ENCODE measurements around the gene ZHX3.
A peak's percentile ranks its signal among the peaks of the same experiment; 100 is the strongest.

The ZHX3 gene

DNA sequence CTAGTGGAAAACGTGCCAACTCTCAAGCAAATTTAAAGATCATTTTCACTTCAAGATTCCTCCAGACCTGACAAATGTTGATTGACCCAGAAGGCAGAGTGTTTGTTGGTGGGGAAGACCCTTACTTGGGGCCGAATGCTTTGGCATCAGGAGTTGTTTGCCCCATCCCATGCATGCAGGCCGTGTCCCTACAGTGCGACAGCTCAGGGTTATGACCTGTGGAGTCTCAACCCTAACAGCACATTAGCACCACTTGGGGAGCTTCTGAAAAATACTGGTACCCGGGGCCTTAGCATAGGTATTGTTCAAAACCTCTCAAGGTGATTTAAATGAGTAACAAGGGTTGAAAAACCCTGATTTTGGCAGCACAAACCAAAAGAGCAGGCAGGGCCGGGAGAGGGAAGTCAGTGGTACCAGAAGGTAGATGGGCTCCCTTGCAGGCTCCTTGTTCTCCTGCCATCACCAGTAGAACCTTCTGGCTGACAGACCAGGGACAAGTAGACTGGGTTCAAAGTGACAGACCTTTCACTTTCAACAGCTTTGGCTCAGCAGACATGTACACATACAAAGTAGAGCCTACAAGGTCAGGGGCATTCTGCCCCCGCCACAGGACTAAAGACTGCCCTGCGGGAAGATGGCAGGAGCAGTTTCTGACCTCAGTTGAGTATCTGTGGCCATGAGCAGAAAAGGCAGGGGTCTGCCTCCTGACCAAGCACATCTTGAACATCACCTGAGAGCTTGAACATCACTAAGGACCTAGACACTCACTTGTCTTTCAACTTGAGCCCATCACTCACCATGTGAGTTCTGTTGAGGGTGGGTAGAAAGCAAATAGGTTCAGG, 140.6 kb downstream of the ZHX3 start:
- no peak overlapping the region for H2AFZ ChIP-seq (ENCODE audit: low read length)
- H3K4me1 ChIP-seq (ENCODE audit: control insufficient read depth in 2 of 2, insufficient read depth in 1 of 2, low read depth in 1 of 2, low read length in 2 of 2), result peaks cover 6 to 22% of the 10 kb centered on the region in 2 donors
- H3K14ac ChIP-seq (ENCODE audit: low read length), result no peak overlapping the region
- no peak overlapping the region for H3K18ac ChIP-seq (ENCODE audit: low read length)
- H3K36me3 ChIP-seq (replicated peaks in 1 of 2; ENCODE audit: control insufficient read depth in 2 of 2, insufficient read depth in 2 of 2, low read length in 2 of 2), result peaks cover 45 to 79% of the 10 kb centered on the region in 2 donors
- H3K4ac ChIP-seq (ENCODE audit: low read length), result no peak overlapping the region
- no peak overlapping the region for H3K4me3 ChIP-seq (ENCODE audit: low read length in 2 of 2)
- no peaks in the 10 kb centered on the region for H3K27me3 ChIP-seq (ENCODE audit: control insufficient read depth in 3 of 3, insufficient read depth in 3 of 3, low read depth in 1 of 3, low read length in 3 of 3)
- H4K8ac ChIP-seq (ENCODE audit: low read depth, low read length), result no peak overlapping the region
- DNase-seq (ENCODE audit: low spot score), result no peak
- H2BK120ac ChIP-seq (ENCODE audit: low read depth, low read length), result no peak overlapping the region
- H2BK5ac ChIP-seq (ENCODE audit: low read length), result no peak overlapping the region
- no peak overlapping the region for H2AK5ac ChIP-seq (ENCODE audit: low read depth, low read length)
- H3K4me2 ChIP-seq (ENCODE audit: insufficient read depth, low read length, poor library complexity, severe bottlenecking), result no peak overlapping the region
- WGBS, 2 donors (ENCODE audit: extremely low coverage in 2 of 2, insufficient read length in 2 of 2, insufficient replicate concordance in 1 of 2), result no CpG with 5 or more reads among the region's 8 CpGs
- no peak overlapping the region for H3K27ac ChIP-seq (replicated peaks; ENCODE audit: low read length)
- H3K9me3 ChIP-seq (replicated peaks in 1 of 2; ENCODE audit: control insufficient read depth in 2 of 2, insufficient read depth in 1 of 2, low read depth in 1 of 2, low read length in 2 of 2), result no peaks in the 10 kb centered on the region
- no peak overlapping the region for H2BK15ac ChIP-seq (ENCODE audit: low read length)
- no peaks in the 10 kb centered on the region for H3K79me1 ChIP-seq (ENCODE audit: low read depth, low read length)
- no peak overlapping the region for H2BK12ac ChIP-seq (ENCODE audit: low read length)
- H3K9ac ChIP-seq (ENCODE audit: low read depth, low read length, poor library complexity), result no peak overlapping the region
- no peak overlapping the region for H4K91ac ChIP-seq (ENCODE audit: low read depth, low read length, poor library complexity)
- H3K23ac ChIP-seq (ENCODE audit: low read depth, low read length, poor library complexity), result no peak overlapping the region

DNA sequence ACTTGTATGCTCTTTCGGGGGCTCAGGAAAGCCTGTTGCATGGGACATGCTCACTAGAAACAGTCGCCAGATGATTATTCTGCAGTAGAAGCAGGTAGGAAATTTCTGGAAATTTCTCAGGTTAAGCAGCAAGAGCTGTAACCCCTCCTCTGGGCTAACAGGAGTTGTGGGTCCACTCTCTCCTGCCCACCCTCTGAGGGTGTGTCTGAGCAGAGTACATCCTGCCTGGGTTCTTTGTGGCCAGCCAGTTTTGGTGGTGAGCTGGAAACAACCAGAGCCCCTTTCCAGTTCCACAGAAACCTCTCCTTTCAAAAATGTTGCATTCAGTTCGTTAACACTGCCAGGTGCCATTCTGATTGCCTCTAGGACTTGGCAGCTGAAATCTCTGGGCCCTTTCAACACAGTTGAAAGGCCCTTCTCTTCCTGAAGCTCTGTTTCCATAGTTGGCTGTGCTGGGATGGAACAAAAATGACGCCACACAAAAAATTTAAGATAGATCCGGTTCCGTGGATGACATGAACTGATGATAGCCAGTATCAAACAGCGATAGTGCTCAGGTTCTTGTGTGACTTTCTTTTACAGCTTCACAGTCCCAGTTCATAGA, 141.7 kb downstream of the ZHX3 start:
- H3K9ac ChIP-seq (ENCODE audit: low read depth, low read length, poor library complexity), result no peak overlapping the region
- H2BK120ac ChIP-seq (ENCODE audit: low read depth, low read length), result no peak overlapping the region
- H2BK12ac ChIP-seq (ENCODE audit: low read length), result no peak overlapping the region
- no peak overlapping the region for H4K91ac ChIP-seq (ENCODE audit: low read depth, low read length, poor library complexity)
- H3K36me3 ChIP-seq (replicated peaks in 1 of 2; ENCODE audit: control insufficient read depth in 2 of 2, insufficient read depth in 2 of 2, low read length in 2 of 2), result peaks cover 52 to 88% of the 10 kb centered on the region in 2 donors
- H3K27ac ChIP-seq (replicated peaks; ENCODE audit: low read length), result no peak overlapping the region
- no peaks in the 10 kb centered on the region for H3K9me3 ChIP-seq (replicated peaks in 1 of 2; ENCODE audit: control insufficient read depth in 2 of 2, insufficient read depth in 1 of 2, low read depth in 1 of 2, low read length in 2 of 2)
- H2AK5ac ChIP-seq (ENCODE audit: low read depth, low read length), result no peak overlapping the region
- no peak overlapping the region for H3K4ac ChIP-seq (ENCODE audit: low read length)
- H3K23ac ChIP-seq (ENCODE audit: low read depth, low read length, poor library complexity), result no peak overlapping the region
- no peak overlapping the region for H3K4me2 ChIP-seq (ENCODE audit: insufficient read depth, low read length, poor library complexity, severe bottlenecking)
- no peak overlapping the region for H3K14ac ChIP-seq (ENCODE audit: low read length)
- no peak overlapping the region for H3K18ac ChIP-seq (ENCODE audit: low read length)
- DNase-seq (ENCODE audit: low spot score), result no peak
- no CpG with 5 or more reads among the region's 7 CpGs for WGBS, 2 donors (ENCODE audit: extremely low coverage in 2 of 2, insufficient read length in 2 of 2, insufficient replicate concordance in 1 of 2)
- no peak overlapping the region for H2AFZ ChIP-seq (ENCODE audit: low read length)
- no peaks in the 10 kb centered on the region for H3K79me1 ChIP-seq (ENCODE audit: low read depth, low read length)
- H2BK15ac ChIP-seq (ENCODE audit: low read length), result no peak overlapping the region
- no peaks in the 10 kb centered on the region for H3K27me3 ChIP-seq (ENCODE audit: control insufficient read depth in 3 of 3, insufficient read depth in 3 of 3, low read depth in 1 of 3, low read length in 3 of 3)
- no peak overlapping the region for H3K4me3 ChIP-seq (ENCODE audit: low read length in 2 of 2)
- peaks cover 6 to 22% of the 10 kb centered on the region in 2 donors for H3K4me1 ChIP-seq (ENCODE audit: control insufficient read depth in 2 of 2, insufficient read depth in 1 of 2, low read depth in 1 of 2, low read length in 2 of 2)
- no peak overlapping the region for H2BK5ac ChIP-seq (ENCODE audit: low read length)
- no peak overlapping the region for H4K8ac ChIP-seq (ENCODE audit: low read depth, low read length)

GRCh38 chr20:41175201-41175651, 142.3 kb downstream of the ZHX3 start:
- peak overlapping the region; percentile 17 for H3K27ac ChIP-seq (replicated peaks; ENCODE audit: low read length)
- no peak overlapping the region for H3K4me3 ChIP-seq (ENCODE audit: low read length in 2 of 2)
- H3K18ac ChIP-seq (ENCODE audit: low read length), result no peak overlapping the region
- H3K4me1 ChIP-seq (ENCODE audit: control insufficient read depth in 2 of 2, insufficient read depth in 1 of 2, low read depth in 1 of 2, low read length in 2 of 2), result peaks cover 6 to 22% of the 10 kb centered on the region in 2 donors
- DNase-seq (ENCODE audit: low spot score), result no peak
- no peak overlapping the region for H2AK5ac ChIP-seq (ENCODE audit: low read depth, low read length)
- WGBS, 2 donors (ENCODE audit: extremely low coverage in 2 of 2, insufficient read length in 2 of 2, insufficient replicate concordance in 1 of 2), result no CpG with 5 or more reads among the region's 4 CpGs
- no peaks in the 10 kb centered on the region for H3K79me1 ChIP-seq (ENCODE audit: low read depth, low read length)
- no peak overlapping the region for H3K14ac ChIP-seq (ENCODE audit: low read length)
- no peak overlapping the region for H2BK120ac ChIP-seq (ENCODE audit: low read depth, low read length)
- H4K8ac ChIP-seq (ENCODE audit: low read depth, low read length), result no peak overlapping the region
- H2BK12ac ChIP-seq (ENCODE audit: low read length), result no peak overlapping the region
- peaks cover 58 to 94% of the 10 kb centered on the region in 2 donors for H3K36me3 ChIP-seq (replicated peaks in 1 of 2; ENCODE audit: control insufficient read depth in 2 of 2, insufficient read depth in 2 of 2, low read length in 2 of 2)
- H4K91ac ChIP-seq (ENCODE audit: low read depth, low read length, poor library complexity), result no peak overlapping the region
- no peaks in the 10 kb centered on the region for H3K27me3 ChIP-seq (ENCODE audit: control insufficient read depth in 3 of 3, insufficient read depth in 3 of 3, low read depth in 1 of 3, low read length in 3 of 3)
- H2BK15ac ChIP-seq (ENCODE audit: low read length), result no peak overlapping the region
- no peak overlapping the region for H2BK5ac ChIP-seq (ENCODE audit: low read length)
- H3K23ac ChIP-seq (ENCODE audit: low read depth, low read length, poor library complexity), result no peak overlapping the region
- no peak overlapping the region for H3K4ac ChIP-seq (ENCODE audit: low read length)
- no peak overlapping the region for H3K9ac ChIP-seq (ENCODE audit: low read depth, low read length, poor library complexity)
- H2AFZ ChIP-seq (ENCODE audit: low read length), result no peak overlapping the region
- H3K9me3 ChIP-seq (replicated peaks in 1 of 2; ENCODE audit: control insufficient read depth in 2 of 2, insufficient read depth in 1 of 2, low read depth in 1 of 2, low read length in 2 of 2), result no peaks in the 10 kb centered on the region
- no peak overlapping the region for H3K4me2 ChIP-seq (ENCODE audit: insufficient read depth, low read length, poor library complexity, severe bottlenecking)

DNA sequence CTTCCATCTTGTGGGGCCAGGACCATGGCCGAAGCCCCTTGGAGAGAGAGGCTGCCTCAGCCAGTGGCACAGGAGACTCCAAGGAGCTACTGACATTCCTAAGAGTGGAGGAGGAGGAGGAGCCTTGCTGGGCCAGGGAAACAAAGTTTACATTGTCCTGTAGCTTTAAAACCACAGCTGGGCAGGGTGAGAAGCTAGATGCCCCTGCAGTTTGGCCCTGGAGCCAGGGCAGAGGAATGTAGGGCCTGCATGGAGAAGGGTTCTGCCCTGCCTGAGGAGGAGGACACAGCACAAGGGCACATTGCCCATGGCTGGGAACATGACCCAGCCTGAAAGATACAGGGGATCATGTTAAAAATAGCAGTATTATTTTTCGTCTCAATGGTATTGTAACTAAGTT, 142.7 kb downstream of the ZHX3 start:
- no peak for DNase-seq (ENCODE audit: low spot score)
- no peaks in the 10 kb centered on the region for H3K79me1 ChIP-seq (ENCODE audit: low read depth, low read length)
- H2BK12ac ChIP-seq (ENCODE audit: low read length), result no peak overlapping the region
- peaks cover 62 to 94% of the 10 kb centered on the region in 2 donors for H3K36me3 ChIP-seq (replicated peaks in 1 of 2; ENCODE audit: control insufficient read depth in 2 of 2, insufficient read depth in 2 of 2, low read length in 2 of 2)
- no peaks in the 10 kb centered on the region for H3K27me3 ChIP-seq (ENCODE audit: control insufficient read depth in 3 of 3, insufficient read depth in 3 of 3, low read depth in 1 of 3, low read length in 3 of 3)
- H4K8ac ChIP-seq (ENCODE audit: low read depth, low read length), result no peak overlapping the region
- H2AFZ ChIP-seq (ENCODE audit: low read length), result no peak overlapping the region
- no peak overlapping the region for H2AK5ac ChIP-seq (ENCODE audit: low read depth, low read length)
- no peak overlapping the region for H2BK5ac ChIP-seq (ENCODE audit: low read length)
- peaks cover 6 to 22% of the 10 kb centered on the region in 2 donors for H3K4me1 ChIP-seq (ENCODE audit: control insufficient read depth in 2 of 2, insufficient read depth in 1 of 2, low read depth in 1 of 2, low read length in 2 of 2)
- H3K18ac ChIP-seq (ENCODE audit: low read length), result no peak overlapping the region
- H3K9ac ChIP-seq (ENCODE audit: low read depth, low read length, poor library complexity), result no peak overlapping the region
- H3K23ac ChIP-seq (ENCODE audit: low read depth, low read length, poor library complexity), result no peak overlapping the region
- H2BK120ac ChIP-seq (ENCODE audit: low read depth, low read length), result no peak overlapping the region
- H3K4ac ChIP-seq (ENCODE audit: low read length), result no peak overlapping the region
- H3K27ac ChIP-seq (replicated peaks; ENCODE audit: low read length), result peak overlapping the region; percentile 17
- no peak overlapping the region for H3K14ac ChIP-seq (ENCODE audit: low read length)
- H2BK15ac ChIP-seq (ENCODE audit: low read length), result no peak overlapping the region
- H4K91ac ChIP-seq (ENCODE audit: low read depth, low read length, poor library complexity), result no peak overlapping the region
- H3K4me2 ChIP-seq (ENCODE audit: insufficient read depth, low read length, poor library complexity, severe bottlenecking), result no peak overlapping the region
- H3K9me3 ChIP-seq (replicated peaks in 1 of 2; ENCODE audit: control insufficient read depth in 2 of 2, insufficient read depth in 1 of 2, low read depth in 1 of 2, low read length in 2 of 2), result no peaks in the 10 kb centered on the region
- H3K4me3 ChIP-seq (ENCODE audit: low read length in 2 of 2), result no peak overlapping the region
- no CpG with 5 or more reads among the region's 2 CpGs for WGBS, 2 donors (ENCODE audit: extremely low coverage in 2 of 2, insufficient read length in 2 of 2, insufficient replicate concordance in 1 of 2)
